SU-DHL-6 (cell line): Measurements from ENCODE around the gene SFTA2.

Experiments used
- EZH2phosphoT487 ChIP-seq: fragments of 200-600 bp; sonication (generic), shearing (Covaris generic); conservative IDR thresholded peaks from 2 replicates; pipeline ENCODE4 v1.6.1; 2018; ENCODE audit warnings: mild to moderate bottlenecking, antibody characterized with exemption, low read length, moderate library complexity, mixed read lengths
- TF ChIP-seq, protein P1 (sequence below): fragments of 200-600 bp; sonication (generic); IDR thresholded peaks from one replicate; pipeline ENCODE4 v1.5.1; 2017; ENCODE audit warnings: antibody characterized with exemption, mild to moderate bottlenecking, low read length, moderate library complexity; ENCODE audit not compliant: insufficient read depth, poor library complexity, severe bottlenecking

DNA sequence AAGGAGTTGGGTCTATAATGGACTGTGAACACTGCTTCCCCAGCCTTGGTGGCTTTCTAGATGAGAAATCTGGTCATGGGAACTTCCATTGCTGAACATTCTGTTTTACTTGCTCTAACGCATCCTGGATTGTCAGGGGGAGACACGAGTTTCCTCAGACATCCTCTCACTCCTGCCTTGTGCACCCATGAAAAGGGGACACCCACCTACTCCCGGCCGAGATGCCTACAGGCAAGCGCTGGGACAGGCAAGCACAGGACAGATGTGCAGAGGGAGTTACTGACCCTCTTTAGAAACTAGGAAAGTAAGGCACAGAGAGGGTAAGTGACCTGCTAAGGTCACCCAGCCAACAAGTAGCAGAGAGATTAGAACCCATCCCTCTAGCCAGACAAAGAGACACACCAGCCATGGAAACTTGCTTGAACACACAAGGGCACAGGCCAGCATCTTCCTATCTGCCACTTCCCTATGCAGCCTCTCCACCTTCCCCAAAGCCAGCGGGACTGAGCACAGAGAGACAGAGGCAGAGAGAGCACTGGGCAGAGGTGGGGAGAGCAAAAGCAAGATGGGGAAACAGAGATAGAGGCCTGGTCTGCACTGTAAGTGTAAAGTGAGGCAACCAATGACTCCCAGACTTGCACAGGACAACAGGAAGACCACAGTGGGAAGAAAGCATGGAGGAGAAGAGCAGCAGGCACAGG is 845 bp upstream of the SFTA2 start:
- TF ChIP-seq, protein P1, sequence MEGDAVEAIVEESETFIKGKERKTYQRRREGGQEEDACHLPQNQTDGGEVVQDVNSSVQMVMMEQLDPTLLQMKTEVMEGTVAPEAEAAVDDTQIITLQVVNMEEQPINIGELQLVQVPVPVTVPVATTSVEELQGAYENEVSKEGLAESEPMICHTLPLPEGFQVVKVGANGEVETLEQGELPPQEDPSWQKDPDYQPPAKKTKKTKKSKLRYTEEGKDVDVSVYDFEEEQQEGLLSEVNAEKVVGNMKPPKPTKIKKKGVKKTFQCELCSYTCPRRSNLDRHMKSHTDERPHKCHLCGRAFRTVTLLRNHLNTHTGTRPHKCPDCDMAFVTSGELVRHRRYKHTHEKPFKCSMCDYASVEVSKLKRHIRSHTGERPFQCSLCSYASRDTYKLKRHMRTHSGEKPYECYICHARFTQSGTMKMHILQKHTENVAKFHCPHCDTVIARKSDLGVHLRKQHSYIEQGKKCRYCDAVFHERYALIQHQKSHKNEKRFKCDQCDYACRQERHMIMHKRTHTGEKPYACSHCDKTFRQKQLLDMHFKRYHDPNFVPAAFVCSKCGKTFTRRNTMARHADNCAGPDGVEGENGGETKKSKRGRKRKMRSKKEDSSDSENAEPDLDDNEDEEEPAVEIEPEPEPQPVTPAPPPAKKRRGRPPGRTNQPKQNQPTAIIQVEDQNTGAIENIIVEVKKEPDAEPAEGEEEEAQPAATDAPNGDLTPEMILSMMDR = no peak
- no peak for TF ChIP-seq EZH2phosphoT487
